ENCODE measurements around the gene ALDH1L1. TPM values are rescaled to one million over a fixed set of nuclear protein-coding genes. Genes with fewer than 3 reads are reported as not detected.

ALDH1L1 gene
- total and polyA plus RNA-seq, 2 of the 13 experiments (the other 11 are each of a cell fraction or from before 2014, with no cell fraction given) = 11.2 to 28.7 TPM

GRCh38 chr3:126179825-126180476 is 435 bp downstream of the ALDH1L1 start (continued):
- TF ChIP-seq NFYC (CRISPR knock-in tag; IDR thresholded peaks at IDR 0.05) (peak; percentile 86), RFX3 (CRISPR knock-in tag; IDR thresholded peaks at IDR 0.05) (no peak), ONECUT2 (CRISPR knock-in tag; IDR thresholded peaks at IDR 0.05) (0 out of 2 replicates have a peak, but pooled peaks have one; percentile 11), RAD51 (IDR thresholded peaks at IDR 0.05; ENCODE audit: borderline replicate concordance) (no peak), FOXK1 (CRISPR knock-in tag; IDR thresholded peaks at IDR 0.05; ENCODE audit: borderline replicate concordance, low read depth) (no peak), ZFAT (CRISPR knock-in tag; conservative IDR thresholded peaks at IDR 0.05) (no peak), ZNF460 (CRISPR knock-in tag; IDR thresholded peaks at IDR 0.05; ENCODE audit: borderline replicate concordance) (no peak), HINFP (CRISPR knock-in tag; IDR thresholded peaks at IDR 0.05; ENCODE audit: low read depth) (0 out of 2 replicates have a peak, but pooled peaks have one; percentile 27), TFAP4 (IDR thresholded peaks at IDR 0.05; ENCODE audit: borderline replicate concordance, low read depth) (0 out of 2 replicates have a peak, but pooled peaks have one; percentile 10), MED8 (CRISPR knock-in tag; IDR thresholded peaks at IDR 0.05; ENCODE audit: insufficient replicate concordance) (peak; percentile 33), ZNF709 (CRISPR knock-in tag; IDR thresholded peaks at IDR 0.05) (0 out of 2 replicates have a peak, but pooled peaks have one; percentile 42), XRCC5 (optimal IDR thresholded peaks at IDR 0.05; ENCODE audit: low read length) (peak; percentile 12), MYC (CRISPR knock-in tag; IDR thresholded peaks at IDR 0.05; ENCODE audit: borderline replicate concordance) (peak; percentile 5; the same call in 1 of the 2 replicates), ZBTB37 (CRISPR knock-in tag; IDR thresholded peaks at IDR 0.05) (no peak), TFDP2 (CRISPR knock-in tag; IDR thresholded peaks at IDR 0.05) (peak; percentile 14; the same call in 1 of the 2 replicates), CREB1 (IDR thresholded peaks at IDR 0.05) (peak; percentile 7; the same call in 1 of the 2 replicates), CREB1 (CRISPR knock-in tag; IDR thresholded peaks at IDR 0.05) (no peak), ZNF30 (CRISPR knock-in tag; IDR thresholded peaks at IDR 0.05) (no peak), MXI1 (IDR thresholded peaks at IDR 0.05; ENCODE audit: borderline replicate concordance, low read depth, low read length) (peak; percentile 10; the same call in 1 of the 3 replicates), KMT2B (CRISPR knock-in tag; IDR thresholded peaks at IDR 0.05) (no peak; the same call in none of the 2 replicates), KDM5A (IDR thresholded peaks at IDR 0.05; ENCODE audit: borderline replicate concordance, low read length) (peak; percentile 60; the same call in 1 of the 2 replicates), THAP7 (CRISPR knock-in tag; IDR thresholded peaks at IDR 0.05) (peak; percentile 60; the same call in 1 of the 2 replicates), FOXK2 (IDR thresholded peaks at IDR 0.05) (no peak)

All from HepG2 (cell line).